CD4-positive, alpha-beta T cell (primary cell): ENCODE measurements around the gene KIF26B. TPM values are rescaled to one million over a fixed set of nuclear protein-coding genes. Genes with fewer than 3 reads are reported as not detected.

Source experiments
- ATAC-seq: fragments of 200-7000 bp; cut with Tn5 transposase; one replicate; pipeline ENCODE4 v1.10.0; 2022; ENCODE audit warnings: mild to moderate bottlenecking; ENCODE audit not compliant: poor library complexity
- CTCF ChIA-PET: fragments of 350-600 bp; sonication (Branson Sonifier 250); formaldehyde crosslinking; loops from one replicate; lab custom pipeline; 2021; ENCODE audit warnings: antibody characterized with exemption, inconsistent platforms; lab: Charles Lee
- POLR2A ChIA-PET: fragments of 350-600 bp; sonication (Branson Sonifier 250); formaldehyde crosslinking; loops from one replicate; lab custom pipeline; 2021; ENCODE audit warnings: antibody characterized with exemption, inconsistent platforms; lab: Charles Lee
- DNase-seq, 14 experiments: peaks; one replicate each; pipeline ENCODE4 v3.0.0-alpha.2; 2013 to 2020; ENCODE audit warnings: mixed read lengths in 2 of 14
- H3K27ac ChIP-seq, 2 donors: one replicate each; pipeline versions ENCODE4 v1.5.1 to v1.7.0; 2013; ENCODE audit warnings: low read length in 2 of 2, low read depth in 1 of 2, mild to moderate bottlenecking in 1 of 2
- H3K27me3 ChIP-seq, 2 experiments: 1 replicate in 1 of 2; 2 replicates in 1 of 2; pipeline versions ENCODE4 v1.6.1 to v1.7.0; 2013; ENCODE audit warnings: low read length in 2 of 2, control low read depth in 1 of 2, mild to moderate bottlenecking in 1 of 2, moderate library complexity in 1 of 2; ENCODE audit not compliant: insufficient read depth in 2 of 2, control insufficient read depth in 1 of 2
- H3K36me3 ChIP-seq: one replicate; pipeline ENCODE4 v1.6.1; 2013; ENCODE audit warnings: low read length, control low read depth; ENCODE audit not compliant: insufficient read depth
- H3K4me1 ChIP-seq: one replicate; pipeline ENCODE4 v1.6.1; 2013; ENCODE audit warnings: low read length, control low read depth; ENCODE audit not compliant: insufficient read depth
- H3K4me3 ChIP-seq: one replicate; pipeline ENCODE4 v1.5.1; 2013; ENCODE audit warnings: mild to moderate bottlenecking, low read length, moderate library complexity
- H3K9me3 ChIP-seq, 2 experiments: 1 replicate in 1 of 2; 2 replicates in 1 of 2; pipeline versions ENCODE4 v1.6.1 to v1.7.0; 2013; ENCODE audit warnings: low read length in 2 of 2, mild to moderate bottlenecking in 2 of 2, control low read depth in 1 of 2, moderate library complexity in 1 of 2; ENCODE audit not compliant: control insufficient read depth in 1 of 2, insufficient read depth in 1 of 2
- H3K27ac Mint-ChIP-seq: one replicate; pipeline ENCODE4 v1.8.0; 2020; ENCODE audit warnings: mixed read lengths
- H3K27me3 Mint-ChIP-seq: one replicate; pipeline ENCODE4 v1.8.0; 2021; ENCODE audit warnings: mixed read lengths
- H3K36me3 Mint-ChIP-seq: one replicate; pipeline ENCODE4 v1.8.0; 2021; ENCODE audit warnings: low read depth, mixed read lengths
- H3K4me1 Mint-ChIP-seq: one replicate; pipeline ENCODE4 v1.8.0; 2021; ENCODE audit warnings: low read depth, mixed read lengths
- H3K4me3 Mint-ChIP-seq: one replicate; pipeline ENCODE4 v1.8.0; 2020; ENCODE audit warnings: mild to moderate bottlenecking, mixed read lengths
- H3K9me3 Mint-ChIP-seq: one replicate; pipeline ENCODE4 v1.8.0; 2020; ENCODE audit warnings: mixed read lengths
- CTCF ChIP-seq: fragments of 200-600 bp; IDR thresholded peaks from one replicate; pipeline ENCODE4 v1.8.0; 2022; ENCODE audit warnings: antibody characterized with exemption, mild to moderate bottlenecking
- intact Hi-C, 2 experiments: fragments of 100-400 bp; cut with DNase I in 1 of 2; cut with micrococcal nuclease in 1 of 2; formaldehyde crosslinking; loops; one replicate each; pipeline versions ENCODE4 v1.15.1 to v1.9.0; 2023 to 2025; cut with DNase I, micrococcal nuclease
- total RNA-seq, 174 experiments: library from RNA in 2 of 174; stranded (reverse) in 2 of 174; gene quantifications; one replicate each; pipeline ENCODE4 v1.2.3 and lab custom pipeline; 2021 to 2026

KIF26B gene
- total RNA-seq, 2 experiments from 2014 or later, result 0.03 TPM; not detected in 1

- peaks cover 0 to 45% of the 10 kb centered on the region in 2 experiments for H3K9me3 ChIP-seq
Measured at GRCh38 chr1:245700631-245701030, 545.8 kb downstream of the KIF26B start.

GRCh38 chr1:245701631-245702030 is 546.8 kb downstream of the KIF26B start:
- Mint-ChIP-seq H3K36me3 (no peaks in the 10 kb centered on the region), H3K9me3 (no peaks in the 10 kb centered on the region)

More at GRCh38 chr1:245700631-245701030, 545.8 kb downstream of the KIF26B start:
- H3K4me1 ChIP-seq, result no peaks in the 10 kb centered on the region
- H3K9me3 Mint-ChIP-seq, result no peaks in the 10 kb centered on the region
- H3K4me3 ChIP-seq, result no peak overlapping the region
- no peak for TF ChIP-seq CTCF
- no peaks in the 10 kb centered on the region for H3K27me3 Mint-ChIP-seq
- ATAC-seq, result no peak
- H3K27ac ChIP-seq, result no peak overlapping the region
- H3K4me1 Mint-ChIP-seq, result no peaks in the 10 kb centered on the region
- no peak overlapping the region for H3K4me3 Mint-ChIP-seq
- POLR2A ChIA-PET, result no interaction called here
- DNase-seq, result no peak
- no peaks in the 10 kb centered on the region for H3K36me3 ChIP-seq
- H3K36me3 Mint-ChIP-seq, result no peaks in the 10 kb centered on the region
- CTCF ChIA-PET, result no interaction called here
- H3K27me3 ChIP-seq, result no peaks in the 10 kb centered on the region
- H3K27ac Mint-ChIP-seq, result no peak overlapping the region
- intact Hi-C loops, result no loop called here

GRCh38 chr1:245702346-245702745 is 547.6 kb downstream of the KIF26B start:
- Histone ChIP-seq H3K4me3 (no peak overlapping the region), H3K27me3 (no peaks in the 10 kb centered on the region), H3K27ac (no peak overlapping the region), H3K4me1 (no peaks in the 10 kb centered on the region), H3K36me3 (no peaks in the 10 kb centered on the region), H3K9me3 (peaks cover 0 to 42% of the 10 kb centered on the region in 2 experiments)
- no peak for TF ChIP-seq CTCF
- Mint-ChIP-seq H3K27me3 (no peaks in the 10 kb centered on the region), H3K36me3 (no peaks in the 10 kb centered on the region), H3K4me3 (no peak overlapping the region), H3K4me1 (no peaks in the 10 kb centered on the region), H3K9me3 (no peaks in the 10 kb centered on the region), H3K27ac (no peak overlapping the region)
- POLR2A ChIA-PET, result no interaction called here
- intact Hi-C loops, result no loop called here
- ATAC-seq (no peak), DNase-seq (no peak)
- CTCF ChIA-PET, result no interaction called here

More at GRCh38 chr1:245701631-245702030, 546.8 kb downstream of the KIF26B start:
- no peaks in the 10 kb centered on the region for H3K27me3 ChIP-seq
- ATAC-seq, result no peak
- no peaks in the 10 kb centered on the region for H3K4me1 ChIP-seq
- H3K4me3 ChIP-seq, result no peak overlapping the region
- H3K36me3 ChIP-seq, result no peaks in the 10 kb centered on the region
- TF ChIP-seq CTCF, result no peak
- POLR2A ChIA-PET, result no interaction called here
- Mint-ChIP-seq H3K27me3 (no peaks in the 10 kb centered on the region), H3K27ac (no peak overlapping the region), H3K4me3 (no peak overlapping the region), H3K4me1 (no peaks in the 10 kb centered on the region)
- no peak overlapping the region for H3K27ac ChIP-seq
- DNase-seq, result no peak
- peaks cover 0 to 42% of the 10 kb centered on the region in 2 experiments for H3K9me3 ChIP-seq
- CTCF ChIA-PET, result no interaction called here
- intact Hi-C loops, result no loop called here
